Body of pancreas (tissue), 4 donors: ENCODE data around the gene FAM111A. TPM values are rescaled to one million over a fixed set of nuclear protein-coding genes. Genes with fewer than 3 reads are reported as not detected.

ENCODE experiments used
- ATAC-seq: fragments of 150-250 bp; one replicate; pipeline ENCODE4 v1.9.1; 2016
- DNase-seq, 4 donors: peaks; one replicate each; pipeline ENCODE4 v3.0.0-alpha.2; 2019
- H3K27ac ChIP-seq, 4 donors: fragments of 200-600 bp; sonication (generic); 1 replicate in 3 of 4; 2 replicates in 1 of 4; pipeline versions ENCODE4 v1.5.1 to v1.6.1; 2016 to 2019; ENCODE audit warnings: mild to moderate bottlenecking in 1 of 4, mixed read lengths in 1 of 4, moderate library complexity in 1 of 4
- H3K27me3 ChIP-seq, 2 donors: fragments of 200-600 bp; sonication (generic); one replicate each; pipeline ENCODE4 v1.6.0; 2016; ENCODE audit warnings: mild to moderate bottlenecking in 1 of 2
- H3K36me3 ChIP-seq, 2 donors: fragments of 200-600 bp; sonication (generic); replicated peaks in 1 of 2; 2 replicates each; pipeline ENCODE4 v1.5.1; 2016; ENCODE audit warnings: low read depth in 2 of 2; ENCODE audit not compliant: insufficient read depth in 1 of 2
- H3K4me1 ChIP-seq: fragments of 200-600 bp; sonication (generic); one replicate; pipeline ENCODE4 v1.6.0; 2016
- H3K4me3 ChIP-seq, 2 donors: fragments of 200-600 bp; sonication (generic); 1 replicate in 1 of 2; 2 replicates in 1 of 2; pipeline ENCODE4 v1.5.1; 2016 to 2019
- H3K9me3 ChIP-seq, 3 donors: fragments of 200-600 bp; sonication (generic); 1 replicate in 2 of 3; 2 replicates in 1 of 3; pipeline ENCODE4 v1.5.1; 2016
- POLR2A ChIP-seq, 3 donors: fragments of 450-650 bp; IDR thresholded peaks; one replicate each; pipeline ENCODE4 v1.6.1; 2016; ENCODE audit warnings: antibody characterized with exemption in 3 of 3, mild to moderate bottlenecking in 2 of 3
- WGBS, 2 donors: methylation state at CpG; one replicate each; pipeline ENCODE4 v1.1.5; 2017; 5-methylcytosine and 5-hydroxymethylcytosine counted together
- intact Hi-C: fragments of 100-400 bp; cut with DNase I; formaldehyde crosslinking; loops from one replicate; pipeline ENCODE4 v1.15.1; 2023
- total RNA-seq, 2 donors: library from RNA; depleted of rRNA; stranded (reverse); fragments of >200 nt; gene quantifications; one replicate each; pipeline ENCODE4 v1.1.0, GENCODE V29; 2016
- TF ChIP-seq, protein P1 (sequence below), 7 experiments: fragments of 450-650 bp in 4 of 7; fragments of 200-600 bp in 3 of 7; sonication (generic) in 3 of 7; IDR thresholded peaks; one replicate each; pipeline ENCODE4 v1.5.1; 2016 to 2019; ENCODE audit warnings: antibody characterized with exemption in 7 of 7

The FAM111A gene
- total RNA-seq, 2 donors from 2014 or later, result 17.4 to 43.8 TPM

DNA sequence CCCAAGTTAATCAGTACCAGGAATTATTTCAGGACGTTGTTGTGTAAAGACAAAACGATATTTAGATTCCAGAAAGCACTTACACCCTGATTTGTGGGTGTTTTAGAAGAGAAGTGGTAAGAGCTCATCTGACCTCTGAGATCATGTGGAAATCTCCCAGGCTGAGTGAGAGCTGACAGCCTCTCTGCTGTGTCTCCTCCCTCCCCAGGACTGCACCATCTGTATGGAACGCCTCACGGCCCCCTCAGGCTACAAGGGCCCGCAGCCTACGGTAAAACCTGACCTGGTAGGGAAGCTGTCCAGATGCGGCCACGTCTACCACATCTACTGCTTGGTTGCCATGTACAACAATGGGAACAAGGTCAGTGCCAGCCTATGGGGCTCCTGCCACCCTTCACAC is 49.2 kb downstream of the FAM111A start:
- 80% methylated on average over 8 of the region's 8 CpGs for WGBS, 2 donors
- no peaks in the 10 kb centered on the region for H3K27me3 ChIP-seq
- ATAC-seq (no peak), DNase-seq (no peak)
- H3K4me3 ChIP-seq, result no peak overlapping the region
- H3K4me1 ChIP-seq, result peaks cover 28% of the 10 kb centered on the region
- H3K9me3 ChIP-seq, result no peaks in the 10 kb centered on the region
- no peak overlapping the region for H3K27ac ChIP-seq
- intact Hi-C loops, result no loop called here
- TF ChIP-seq, protein P1, sequence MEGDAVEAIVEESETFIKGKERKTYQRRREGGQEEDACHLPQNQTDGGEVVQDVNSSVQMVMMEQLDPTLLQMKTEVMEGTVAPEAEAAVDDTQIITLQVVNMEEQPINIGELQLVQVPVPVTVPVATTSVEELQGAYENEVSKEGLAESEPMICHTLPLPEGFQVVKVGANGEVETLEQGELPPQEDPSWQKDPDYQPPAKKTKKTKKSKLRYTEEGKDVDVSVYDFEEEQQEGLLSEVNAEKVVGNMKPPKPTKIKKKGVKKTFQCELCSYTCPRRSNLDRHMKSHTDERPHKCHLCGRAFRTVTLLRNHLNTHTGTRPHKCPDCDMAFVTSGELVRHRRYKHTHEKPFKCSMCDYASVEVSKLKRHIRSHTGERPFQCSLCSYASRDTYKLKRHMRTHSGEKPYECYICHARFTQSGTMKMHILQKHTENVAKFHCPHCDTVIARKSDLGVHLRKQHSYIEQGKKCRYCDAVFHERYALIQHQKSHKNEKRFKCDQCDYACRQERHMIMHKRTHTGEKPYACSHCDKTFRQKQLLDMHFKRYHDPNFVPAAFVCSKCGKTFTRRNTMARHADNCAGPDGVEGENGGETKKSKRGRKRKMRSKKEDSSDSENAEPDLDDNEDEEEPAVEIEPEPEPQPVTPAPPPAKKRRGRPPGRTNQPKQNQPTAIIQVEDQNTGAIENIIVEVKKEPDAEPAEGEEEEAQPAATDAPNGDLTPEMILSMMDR (IDR thresholded peaks at IDR 0.05), result no peak
- no peak for TF ChIP-seq POLR2A (IDR thresholded peaks at IDR 0.05)
- H3K36me3 ChIP-seq, result no peaks in the 10 kb centered on the region

DNA sequence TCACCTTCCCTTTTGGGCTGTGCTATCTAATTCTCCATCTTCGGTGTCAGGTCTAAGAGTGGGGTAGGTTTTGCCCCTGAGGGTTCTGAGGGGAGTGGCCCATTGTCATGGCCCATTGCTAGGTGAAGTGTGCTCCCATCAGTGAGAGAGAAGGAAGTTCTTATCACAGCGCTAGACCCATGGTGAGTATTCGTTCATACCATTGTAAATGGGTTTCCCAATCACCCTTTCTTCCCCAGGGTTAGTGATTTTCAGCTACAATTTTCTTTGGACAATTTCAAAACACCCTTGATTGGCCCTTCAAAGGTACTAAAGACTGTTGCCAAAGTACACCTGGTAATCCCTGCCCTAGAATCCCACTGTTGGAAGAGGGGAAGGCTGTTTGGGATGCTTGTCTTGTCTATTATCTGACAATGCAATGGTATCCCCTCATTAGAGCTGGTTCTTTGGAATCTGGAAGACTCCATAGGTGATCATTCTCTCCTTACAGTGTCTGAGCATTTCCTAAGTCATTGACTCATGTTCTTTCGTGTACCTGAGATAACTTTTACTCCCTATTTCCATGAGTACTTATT is 49.9 kb downstream of the FAM111A start:
- H3K36me3 ChIP-seq, result no peaks in the 10 kb centered on the region
- DNase-seq (no peak), ATAC-seq (no peak)
- intact Hi-C loops, result no loop called here
- 75 to 85% methylated on average over 4 of the region's 4 CpGs for WGBS, 2 donors
- no peak overlapping the region for H3K27ac ChIP-seq
- no peaks in the 10 kb centered on the region for H3K27me3 ChIP-seq
- H3K4me1 ChIP-seq, result peaks cover 22% of the 10 kb centered on the region
- no peak overlapping the region for H3K4me3 ChIP-seq
- TF ChIP-seq, protein P1 (IDR thresholded peaks at IDR 0.05), result no peak
- no peak for TF ChIP-seq POLR2A (IDR thresholded peaks at IDR 0.05)
- no peaks in the 10 kb centered on the region for H3K9me3 ChIP-seq

DNA sequence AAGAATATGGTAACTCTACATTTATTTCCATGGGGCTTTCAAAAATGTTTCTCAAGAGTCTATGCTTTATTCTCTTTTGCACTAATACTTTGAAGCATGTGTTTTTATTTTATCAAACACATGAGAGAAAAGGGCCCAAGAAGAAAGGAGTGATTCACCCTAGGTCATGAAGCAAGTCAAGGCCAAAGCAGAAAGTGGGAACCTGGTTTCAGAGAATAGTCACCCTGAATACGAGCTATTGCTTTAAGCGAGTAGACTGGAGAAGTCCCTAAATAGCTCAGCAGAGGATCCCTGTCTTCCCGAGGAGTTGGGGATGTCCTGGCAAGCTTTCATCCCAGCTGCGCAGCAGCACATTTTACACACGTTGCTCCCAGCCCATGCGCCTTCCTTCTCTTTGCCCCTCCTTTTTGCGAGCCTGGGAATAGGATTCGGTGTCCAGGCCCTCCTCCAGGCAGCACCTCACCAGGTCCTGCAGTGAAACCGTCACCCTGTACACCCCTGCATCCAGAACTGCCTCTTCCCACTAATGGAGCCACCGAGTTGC is 51.0 kb downstream of the FAM111A start:
- no peaks in the 10 kb centered on the region for H3K36me3 ChIP-seq
- peaks cover 17% of the 10 kb centered on the region for H3K4me1 ChIP-seq
- no peak overlapping the region for H3K4me3 ChIP-seq
- no peak for DNase-seq
- H3K27ac ChIP-seq, result no peak overlapping the region
- intact Hi-C loops, result no loop called here
- H3K9me3 ChIP-seq, result no peaks in the 10 kb centered on the region
- no peaks in the 10 kb centered on the region for H3K27me3 ChIP-seq
- 89 to 91% methylated on average over 10 of the region's 10 CpGs for WGBS, 2 donors
- TF ChIP-seq POLR2A (IDR thresholded peaks at IDR 0.05), result no peak
- TF ChIP-seq, protein P1 (IDR thresholded peaks at IDR 0.05), result no peak
- no peak for ATAC-seq

DNA sequence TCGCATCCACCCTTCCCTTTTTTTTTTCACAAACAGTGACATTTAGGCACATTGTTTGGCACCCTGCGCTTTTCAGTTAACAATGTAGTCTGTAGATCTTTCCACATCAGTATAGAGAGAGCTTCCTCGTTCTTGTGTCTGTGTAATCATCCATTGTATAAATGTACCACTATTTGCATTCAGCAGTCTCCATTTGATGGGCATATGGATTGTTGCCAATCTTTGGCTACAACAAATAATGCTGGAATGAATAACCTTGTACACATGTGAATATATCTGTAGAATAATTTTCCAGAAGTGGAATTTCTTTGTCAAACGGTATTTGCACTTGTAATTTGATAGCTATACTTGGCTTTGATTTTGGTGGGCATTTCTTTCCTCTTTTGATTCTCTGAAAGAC is 52.9 kb downstream of the FAM111A start:
- Histone ChIP-seq H3K4me3 (no peak overlapping the region), H3K36me3 (no peaks in the 10 kb centered on the region), H3K4me1 (peaks cover 8% of the 10 kb centered on the region), H3K27me3 (no peaks in the 10 kb centered on the region), H3K9me3 (no peaks in the 10 kb centered on the region), H3K27ac (no peak overlapping the region)
- 43 to 50% methylated on average over 4 of the region's 4 CpGs for WGBS, 2 donors
- no peak for TF ChIP-seq POLR2A (IDR thresholded peaks at IDR 0.05)
- TF ChIP-seq, protein P1 (IDR thresholded peaks at IDR 0.05), result no peak
- ATAC-seq, result no peak
- no peak for DNase-seq
- intact Hi-C loops, result no loop called here

DNA sequence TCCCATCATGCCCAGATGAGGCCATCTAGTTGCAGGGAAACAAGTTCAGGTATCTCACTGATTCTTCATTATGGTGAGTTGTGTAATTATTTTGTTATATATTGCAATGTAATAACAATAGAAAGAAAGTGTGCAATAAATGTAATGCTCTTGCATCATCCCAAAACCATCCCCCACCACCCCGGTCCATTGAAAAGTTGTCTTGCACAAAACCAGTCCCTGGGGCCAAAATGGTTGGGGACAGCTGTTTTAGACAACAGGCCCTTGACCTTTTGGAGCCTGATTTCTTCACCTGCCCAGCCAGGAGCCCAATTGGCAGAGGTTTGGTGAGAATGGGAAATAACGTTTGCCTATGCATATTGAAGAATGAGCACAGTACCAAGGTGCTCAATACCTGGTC is 54.1 kb downstream of the FAM111A start:
- 61 to 75% methylated on average over 2 of the region's 2 CpGs for WGBS, 2 donors
- no peak for DNase-seq
- no peak overlapping the region for H3K27ac ChIP-seq
- no peaks in the 10 kb centered on the region for H3K27me3 ChIP-seq
- H3K4me3 ChIP-seq, result no peak overlapping the region
- no peaks in the 10 kb centered on the region for H3K9me3 ChIP-seq
- peaks cover 8% of the 10 kb centered on the region for H3K4me1 ChIP-seq
- intact Hi-C loops, result no loop called here
- TF ChIP-seq POLR2A (IDR thresholded peaks at IDR 0.05), result no peak
- TF ChIP-seq, protein P1 (IDR thresholded peaks at IDR 0.05), result no peak
- H3K36me3 ChIP-seq, result no peaks in the 10 kb centered on the region
- no peak for ATAC-seq
